Measurements from ENCODE around the gene NLE1.

DNA sequence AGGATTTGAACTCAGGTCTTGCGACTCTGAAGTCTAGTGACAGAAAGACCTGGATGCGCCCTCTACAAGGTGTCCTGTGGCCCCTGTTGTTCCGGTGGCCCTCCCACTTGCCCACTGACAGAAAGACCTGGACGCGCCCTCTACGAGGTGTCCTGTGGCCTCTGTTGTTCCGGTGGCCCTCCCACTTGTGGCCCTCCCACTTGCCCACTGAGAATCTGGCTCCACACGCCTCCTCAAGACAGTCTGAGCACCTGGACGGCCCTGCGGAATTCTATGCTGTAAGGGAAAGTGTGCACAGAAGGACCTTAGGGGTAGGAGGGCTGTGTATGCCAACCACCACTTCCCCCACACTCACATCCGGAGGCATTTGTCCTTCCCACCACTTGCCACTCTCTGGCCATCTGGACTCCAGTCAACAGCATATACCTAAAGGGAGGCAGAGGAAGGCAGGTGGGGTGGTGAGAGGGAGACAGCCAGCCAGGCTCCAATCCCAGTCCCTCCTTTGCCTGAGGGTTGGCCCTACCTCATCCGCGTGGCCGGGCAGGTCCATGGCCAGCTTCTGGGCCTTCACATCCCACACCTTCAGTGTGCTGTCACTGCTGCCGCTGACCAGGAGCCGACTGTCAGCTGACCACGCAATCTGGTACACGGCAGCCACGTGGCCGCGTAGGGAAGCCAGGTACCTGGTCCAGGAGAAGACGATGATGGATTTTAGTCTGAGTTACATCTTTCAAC is 9.1 kb downstream of the NLE1 start:
- TF ChIP-seq, protein P1, sequence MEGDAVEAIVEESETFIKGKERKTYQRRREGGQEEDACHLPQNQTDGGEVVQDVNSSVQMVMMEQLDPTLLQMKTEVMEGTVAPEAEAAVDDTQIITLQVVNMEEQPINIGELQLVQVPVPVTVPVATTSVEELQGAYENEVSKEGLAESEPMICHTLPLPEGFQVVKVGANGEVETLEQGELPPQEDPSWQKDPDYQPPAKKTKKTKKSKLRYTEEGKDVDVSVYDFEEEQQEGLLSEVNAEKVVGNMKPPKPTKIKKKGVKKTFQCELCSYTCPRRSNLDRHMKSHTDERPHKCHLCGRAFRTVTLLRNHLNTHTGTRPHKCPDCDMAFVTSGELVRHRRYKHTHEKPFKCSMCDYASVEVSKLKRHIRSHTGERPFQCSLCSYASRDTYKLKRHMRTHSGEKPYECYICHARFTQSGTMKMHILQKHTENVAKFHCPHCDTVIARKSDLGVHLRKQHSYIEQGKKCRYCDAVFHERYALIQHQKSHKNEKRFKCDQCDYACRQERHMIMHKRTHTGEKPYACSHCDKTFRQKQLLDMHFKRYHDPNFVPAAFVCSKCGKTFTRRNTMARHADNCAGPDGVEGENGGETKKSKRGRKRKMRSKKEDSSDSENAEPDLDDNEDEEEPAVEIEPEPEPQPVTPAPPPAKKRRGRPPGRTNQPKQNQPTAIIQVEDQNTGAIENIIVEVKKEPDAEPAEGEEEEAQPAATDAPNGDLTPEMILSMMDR (optimal IDR thresholded peaks at IDR 0.05 in 1 of 3, IDR thresholded peaks at IDR 0.05 in 1 of 3, conservative IDR thresholded peaks at IDR 0.05 in 1 of 3; ENCODE audit: extremely low read depth in 1 of 3, insufficient read depth in 2 of 3, low read length in 3 of 3) = no peak
- no peak for TF ChIP-seq EZH2 (IDR thresholded peaks at IDR 0.05; ENCODE audit: low read length)
